A549 (cell line): ENCODE data around the gene ZNF385B. TPM values are rescaled to one million over a fixed set of nuclear protein-coding genes. Genes with fewer than 3 reads are reported as not detected.

Experiments used
- ATAC-seq, 2 experiments: fragments of 200-7000 bp in 1 of 2; fragments of >200 bp in 1 of 2; cut with Nextera tagmentation in 1 of 2; cut with Tn5 transposase in 1 of 2; 3 replicates each; pipeline versions ENCODE4 v1.8.0 to v1.9.1; 2018 to 2020; ENCODE audit warnings: mild to moderate bottlenecking in 1 of 2, moderate library complexity in 1 of 2
- CTCF ChIA-PET: fragments of 300-600 bp; sonication (Branson Sonifier 250); formaldehyde crosslinking; extraction: SDS; loops from one replicate; lab custom pipeline; 2021; ENCODE audit warnings: antibody characterized with exemption, inconsistent platforms; lab: Yijun Ruan, JAX
- POLR2A ChIA-PET: fragments of 350-600 bp; formaldehyde crosslinking; extraction: SDS; loops from one replicate; lab custom pipeline; 2021; ENCODE audit warnings: antibody characterized with exemption, inconsistent platforms; lab: Yijun Ruan, JAX
- DNase-seq, 2 experiments: peaks; one replicate each; pipeline versions ENCODE4 v3.0.0 to v3.0.0-alpha.2; 2011 to 2016; ENCODE audit warnings: low read depth in 1 of 2, low spot score in 1 of 2
- FAIRE-seq: peaks from 2 replicates; lab custom pipeline; 2011; peaks lifted over from hg19 to GRCh38; lab: Jason Lieb, UNC
- H3K27ac ChIP-seq, 2 experiments: fragments of >200 bp; sonication (Bioruptor Twin); formaldehyde crosslinking; 3 replicates each; pipeline ENCODE4 v1.5.1; 2016 to 2017
- H3K4me1 ChIP-seq: fragments of >200 bp; sonication (Bioruptor Twin); formaldehyde crosslinking; 3 replicates; pipeline ENCODE4 v1.6.1; 2016
- H3K4me2 ChIP-seq: fragments of >200 bp; sonication (Bioruptor Twin); formaldehyde crosslinking; 3 replicates; pipeline ENCODE4 v1.6.1; 2016
- H3K4me3 ChIP-seq: fragments of >200 bp; sonication (Bioruptor Twin); formaldehyde crosslinking; 3 replicates; pipeline ENCODE4 v1.5.1; 2016
- H3K9me3 ChIP-seq: fragments of >200 bp; sonication (Bioruptor Twin); formaldehyde crosslinking; 3 replicates; pipeline ENCODE4 v1.6.1; 2016
- BCL3 ChIP-seq: fragments of >200 bp; sonication (Bioruptor Twin); formaldehyde crosslinking; IDR thresholded peaks from 3 replicates; pipeline ENCODE4 v1.6.1; 2016
- CEBPB ChIP-seq, 2 experiments: fragments of >200 bp in 1 of 2; sonication (Bioruptor Twin) in 1 of 2; formaldehyde crosslinking in 1 of 2; IDR thresholded peaks; 2 replicates each; pipeline ENCODE4 v1.6.1; 2012 to 2016
- CTCF ChIP-seq: fragments of >200 bp; sonication (Bioruptor Twin); formaldehyde crosslinking; IDR thresholded peaks from 3 replicates; pipeline ENCODE4 v1.5.1; 2016
- FOSB ChIP-seq: fragments of 250-450 bp; sonication (Bioruptor Pico); IDR thresholded peaks from 2 replicates; pipeline ENCODE4 v1.5.0; 2020; ENCODE audit warnings: mild to moderate bottlenecking, moderate library complexity
- FOSL2 ChIP-seq, 2 experiments: fragments of 450-650 bp in 1 of 2; fragments of >200 bp in 1 of 2; sonication (Bioruptor Twin) in 1 of 2; formaldehyde crosslinking; IDR thresholded peaks; 2 replicates each; pipeline versions ENCODE4 v1.5.0 to v1.6.1; 2016 to 2020; ENCODE audit warnings: mild to moderate bottlenecking in 1 of 2, moderate library complexity in 1 of 2
- FOXS1 ChIP-seq: fragments of 250-450 bp; sonication (Bioruptor Pico); IDR thresholded peaks from 2 replicates; pipeline ENCODE4 v1.5.0; 2020; ENCODE audit warnings: mild to moderate bottlenecking, moderate library complexity
- HES2 ChIP-seq: fragments of >200 bp; sonication (Bioruptor Twin); formaldehyde crosslinking; IDR thresholded peaks from 2 replicates; pipeline ENCODE4 v1.6.1; 2016
- HEYL ChIP-seq: fragments of 250-450 bp; sonication (Bioruptor Pico); IDR thresholded peaks from 2 replicates; pipeline ENCODE4 v1.8.0; 2021; ENCODE audit warnings: mild to moderate bottlenecking, moderate library complexity
- HMGXB4 ChIP-seq: fragments of 250-450 bp; sonication (Bioruptor Pico); IDR thresholded peaks from 2 replicates; pipeline ENCODE4 v1.5.0; 2021; ENCODE audit warnings: mild to moderate bottlenecking, moderate library complexity, borderline replicate concordance
- HOXB5 ChIP-seq: fragments of 250-450 bp; sonication (Bioruptor Pico); IDR thresholded peaks from 2 replicates; pipeline ENCODE4 v1.5.0; 2020; ENCODE audit warnings: mild to moderate bottlenecking, moderate library complexity
- MAX ChIP-seq: IDR thresholded peaks from 2 replicates; pipeline ENCODE4 v1.6.1; 2012
- MAZ ChIP-seq: fragments of 150-350 bp; IDR thresholded peaks from 2 replicates; pipeline ENCODE4 v1.6.1; 2014; ENCODE audit warnings: antibody characterized with exemption, low read depth, low read length, borderline replicate concordance
- MYC ChIP-seq: IDR thresholded peaks from 2 replicates; pipeline ENCODE4 v1.6.1; 2012; ENCODE audit warnings: mild to moderate bottlenecking, inconsistent platforms, low read length, improper control_type of control experiment, borderline replicate concordance
- NFE2L2 ChIP-seq: fragments of 150-350 bp; conservative IDR thresholded peaks from 2 replicates; pipeline ENCODE4 v1.6.1; 2014; ENCODE audit warnings: low read length
- PBX3 ChIP-seq: IDR thresholded peaks from 2 replicates; pipeline ENCODE4 v1.6.1; 2012
- POLR2A ChIP-seq: IDR thresholded peaks from 2 replicates; pipeline ENCODE4 v1.6.1; 2012; ENCODE audit warnings: mild to moderate bottlenecking, low read length
- RAD21 ChIP-seq, 2 experiments: fragments of >200 bp in 1 of 2; sonication (Bioruptor Twin) in 1 of 2; formaldehyde crosslinking in 1 of 2; IDR thresholded peaks in 1 of 2; conservative IDR thresholded peaks in 1 of 2; 2 replicates in 1 of 2; 3 replicates in 1 of 2; pipeline ENCODE4 v1.6.1; 2012 to 2018; ENCODE audit warnings: inconsistent platforms in 1 of 2
- RCOR1 ChIP-seq: fragments of 150-350 bp; IDR thresholded peaks from 2 replicates; pipeline ENCODE4 v1.6.1; 2014; ENCODE audit warnings: antibody characterized with exemption, low read length, low read depth
- SMC3 ChIP-seq: fragments of >200 bp; sonication (Bioruptor Twin); formaldehyde crosslinking; IDR thresholded peaks from 3 replicates; pipeline ENCODE4 v1.6.1; 2018; ENCODE audit warnings: inconsistent platforms
- SREBF2 ChIP-seq: fragments of 450-650 bp; IDR thresholded peaks from 2 replicates; pipeline ENCODE4 v1.6.1; 2014; ENCODE audit warnings: mild to moderate bottlenecking, moderate library complexity
- ZNF302 ChIP-seq: fragments of 250-450 bp; sonication (Bioruptor Pico); IDR thresholded peaks from 2 replicates; pipeline ENCODE4 v1.9.0; 2021; ENCODE audit warnings: inconsistent platforms, mild to moderate bottlenecking, moderate library complexity
- ZSCAN20 ChIP-seq: fragments of 250-450 bp; sonication (Bioruptor Pico); IDR thresholded peaks from 2 replicates; pipeline ENCODE4 v1.8.0; 2022; ENCODE audit warnings: mild to moderate bottlenecking, moderate library complexity
- WGBS: methylation state at CpG from one replicate; pipeline ENCODE4 v1.1.6; 2017; ENCODE audit errors: missing lambda C conversion rate; 5-methylcytosine and 5-hydroxymethylcytosine counted together
- polyA plus RNA-seq, 4 experiments: library from polyadenylated mRNA; depleted of rRNA in 3 of 4; stranded (reverse); fragments of >200 nt; fragmentation: RNase III in 1 of 4; extraction: RNeasy Plus Mini Kit Qiagen cat#74134 plus additional on column Dnase treatment in 1 of 4; gene quantifications; 2 replicates in 3 of 4; 3 replicates in 1 of 4; pipeline ENCODE4 v1.2.3, GENCODE V29; 2011 to 2017

ZNF385B gene
- polyA plus RNA-seq, 2 of the 4 experiments (the other 2 are of a cell fraction), result not detected

- TF ChIP-seq HMGXB4 (CRISPR knock-in tag), result no peak
- no peak for TF ChIP-seq SMC3
Observed at GRCh38 chr2:179758636-179759035, 102.8 kb downstream of the ZNF385B start (continued).

- CTCF ChIA-PET, result interaction anchor here (0.6 to 1.0 kb wide), 2 partner anchors 329 to 966 kb away, joined by 3 to 5 read pairs; no protein-coding TSS in a partner anchor
- Histone ChIP-seq H3K9me3 (no peaks in the 10 kb centered on the region), H3K4me3 (no peak overlapping the region)
- WGBS, result 3% methylated on average over 4 of the region's 4 CpGs
- DNase-seq (peak; percentile 12 to 27), ATAC-seq (no peak; a peak in 1 of 6 replicates), FAIRE-seq (no peak)
- TF ChIP-seq SMC3 (peak; percentile 90), FOSB (CRISPR knock-in tag) (no peak), MAX (no peak), POLR2A (no peak), HOXB5 (CRISPR knock-in tag) (no peak), RAD21 (conservative IDR thresholded peaks at IDR 0.05 in 1 of 2, IDR thresholded peaks at IDR 0.05 in 1 of 2) (peak; percentile 80 to 89), HES2 (no peak), CTCF (peak; percentile 84), FOXS1 (no peak)
- TF ChIP-seq, all 56 proteins: peak for 3
- H3K4me2 ChIP-seq, result no peak overlapping the region
- no peak overlapping the region for H3K27ac ChIP-seq
- H3K4me1 ChIP-seq, result no peaks in the 10 kb centered on the region
- POLR2A ChIA-PET, result no interaction called here
Observed at GRCh38 chr2:179751163-179751809, 110.1 kb downstream of the ZNF385B start.

- H3K27ac ChIP-seq, result no peak overlapping the region
- POLR2A ChIA-PET, result no interaction called here
- no peak for DNase-seq
- H3K9me3 ChIP-seq, result no peaks in the 10 kb centered on the region
- no peak overlapping the region for H3K4me2 ChIP-seq
- no peaks in the 10 kb centered on the region for H3K4me1 ChIP-seq
- 8% methylated on average over 1 of the region's 1 CpG for whole genome bisulfite sequencing
- TF ChIP-seq FOSL2 (IDR thresholded peaks at IDR 0.05), result no peak
- no peak for TF ChIP-seq FOSL2 (CRISPR knock-in tag; IDR thresholded peaks at IDR 0.05)
- no peak for TF ChIP-seq POLR2A
- TF ChIP-seq HES2, result no peak
- no peak for TF ChIP-seq MAZ
- no peak for TF ChIP-seq NFE2L2
- no peak for TF ChIP-seq BCL3
- TF ChIP-seq MYC, result no peak
- TF ChIP-seq ZNF302 (CRISPR knock-in tag), result no peak
- no peak for TF ChIP-seq SREBF2
- no peak for TF ChIP-seq PBX3
- TF ChIP-seq SMC3, result no peak
- no peak for TF ChIP-seq ZSCAN20 (CRISPR knock-in tag)
- no peak for TF ChIP-seq CEBPB (IDR thresholded peaks at IDR 0.05)
- TF ChIP-seq HEYL (CRISPR knock-in tag), result no peak
- TF ChIP-seq RCOR1, result no peak
- H3K4me3 ChIP-seq, result no peak overlapping the region
- FAIRE-seq, result no peak
- ATAC-seq, result no peak
- CTCF ChIA-PET, result interaction anchor here (0.5 to 1.1 kb wide), 3 partner anchors 31 to 510 kb away, joined by 3 to 4 read pairs (median 3); no protein-coding TSS in a partner anchor
Observed at GRCh38 chr2:179749210-179749609, 112.2 kb downstream of the ZNF385B start.
